PC-3 (cell line): ENCODE results near the gene FIZ1. TPM values are rescaled to one million over a fixed set of nuclear protein-coding genes. Genes with fewer than 3 reads are reported as not detected.

Experiments
- ATAC-seq: fragments of 200-7000 bp; cut with Tn5 transposase; 2 replicates; pipeline ENCODE4 v1.9.1; 2020; ENCODE audit warnings: mild to moderate bottlenecking, moderate library complexity
- BruUV-seq: library from RNA; stranded (reverse); fragments of 400-500 nt; replicated peaks from 2 replicates; lab custom pipeline; 2021; lab: Mats Ljungman, UMichigan
- CTCF ChIA-PET: fragments of 300-600 bp; sonication (Branson Sonifier 250); formaldehyde crosslinking; loops from one replicate; lab custom pipeline; 2022; ENCODE audit warnings: antibody characterized with exemption; lab: Charles Lee
- POLR2A ChIA-PET: fragments of 300-600 bp; sonication (Branson Sonifier 250); formaldehyde crosslinking; loops from one replicate; lab custom pipeline; 2022; ENCODE audit warnings: antibody characterized with exemption; ENCODE audit not compliant: unreplicated experiment; lab: Charles Lee
- DNase-seq: peaks from one replicate; pipeline ENCODE4 v3.0.0-alpha.2; 2015
- H2AFZ ChIP-seq: fragments of 300-600 bp; sonication (generic); 2 replicates; pipeline ENCODE4 v1.6.0; 2016; ENCODE audit warnings: antibody characterized with exemption, low read length
- H3F3A ChIP-seq: fragments of 300-600 bp; sonication (generic); one replicate; pipeline ENCODE4 v1.6.0; 2017; ENCODE audit warnings: antibody characterized with exemption, low read length, control low read depth, mild to moderate bottlenecking; ENCODE audit not compliant: unreplicated experiment
- H3K27ac ChIP-seq: fragments of 300-600 bp; sonication (generic); 2 replicates; pipeline ENCODE4 v1.5.1; 2016; ENCODE audit warnings: mild to moderate bottlenecking, low read length
- H3K27me3 ChIP-seq: fragments of 300-600 bp; sonication (generic); 2 replicates; pipeline ENCODE4 v1.6.1; 2016; ENCODE audit warnings: low read length, mixed read lengths
- H3K36me3 ChIP-seq: fragments of 300-600 bp; sonication (generic); 2 replicates; pipeline ENCODE4 v1.6.1; 2016; ENCODE audit warnings: low read depth, mixed run types, low read length, mixed read lengths
- H3K4me1 ChIP-seq: fragments of 300-600 bp; sonication (generic); 2 replicates; pipeline ENCODE4 v1.5.1; 2016; ENCODE audit warnings: low read length; ENCODE audit not compliant: insufficient read depth
- H3K4me2 ChIP-seq: fragments of 300-600 bp; sonication (generic); 2 replicates; pipeline ENCODE4 v1.6.0; 2016; ENCODE audit warnings: low read length
- H3K4me3 ChIP-seq: fragments of 300-600 bp; sonication (generic); 2 replicates; pipeline ENCODE4 v1.5.1; 2016; ENCODE audit warnings: mild to moderate bottlenecking, low read length, mixed read lengths
- H3K79me2 ChIP-seq: fragments of 300-600 bp; sonication (generic); 2 replicates; pipeline ENCODE4 v1.6.1; 2017; ENCODE audit warnings: low read length, mixed read lengths
- H3K9ac ChIP-seq: fragments of 300-600 bp; sonication (generic); 2 replicates; pipeline ENCODE4 v1.6.0; 2016; ENCODE audit warnings: mild to moderate bottlenecking, low read length
- H3K9me2 ChIP-seq: fragments of 300-600 bp; sonication (generic); replicated peaks from 2 replicates; pipeline ENCODE4 v1.6.1; 2016; ENCODE audit warnings: mixed run types, low read length, mixed read lengths
- H3K9me3 ChIP-seq: fragments of 300-600 bp; sonication (generic); 2 replicates; pipeline ENCODE4 v1.6.1; 2016; ENCODE audit warnings: low read length, mixed read lengths
- H4K20me1 ChIP-seq: fragments of 300-600 bp; sonication (generic); 2 replicates; pipeline ENCODE4 v1.6.1; 2016; ENCODE audit warnings: low read length, mixed read lengths
- CTCF ChIP-seq: fragments of 300-600 bp; sonication (generic); conservative IDR thresholded peaks from 2 replicates; pipeline ENCODE4 v1.5.1; 2017; ENCODE audit warnings: antibody characterized with exemption, low read depth, mild to moderate bottlenecking, low read length
- EZH2 ChIP-seq: fragments of 300-600 bp; sonication (generic); IDR thresholded peaks from one replicate; pipeline ENCODE4 v1.6.1; 2017; ENCODE audit warnings: antibody characterized with exemption, mild to moderate bottlenecking, low read length; ENCODE audit not compliant: unreplicated experiment
- EZH2phosphoT487 ChIP-seq: fragments of 300-600 bp; sonication (generic); IDR thresholded peaks from 2 replicates; pipeline ENCODE4 v1.6.1; 2018; ENCODE audit warnings: mild to moderate bottlenecking, antibody characterized with exemption, low read length, borderline replicate concordance
- intact Hi-C: fragments of 100-400 bp; cut with micrococcal nuclease; formaldehyde crosslinking; loops from 2 replicates; pipeline ENCODE4 v1.9.0; 2023
- total RNA-seq: library from RNA; depleted of rRNA; stranded (reverse); fragments of >200 nt; gene quantifications from 2 replicates; pipeline ENCODE4 v1.2.3, GENCODE V29; 2014

FIZ1 gene
- total RNA-seq, 1 experiment from 2014 or later = 11.7 TPM

- no peaks in the 10 kb centered on the region for H3K36me3 ChIP-seq
- ChIA-PET CTCF (no interaction called here), POLR2A (no interaction called here)
- no peak overlapping the region for H3K27ac ChIP-seq
- no peaks in the 10 kb centered on the region for H4K20me1 ChIP-seq
- no TSS peak for BruUV-seq
- no peak overlapping the region for H3K4me2 ChIP-seq
- no peak overlapping the region for H3K4me3 ChIP-seq
- H3F3A ChIP-seq = peaks cover 3% of the 10 kb centered on the region
- no peak overlapping the region for H2AFZ ChIP-seq
- no peak for ATAC-seq
- DNase-seq = no peak
- no peaks in the 10 kb centered on the region for H3K27me3 ChIP-seq
- H3K4me1 ChIP-seq = peaks cover 43% of the 10 kb centered on the region
- no peaks in the 10 kb centered on the region for H3K9me3 ChIP-seq
- H3K9me2 ChIP-seq = no peaks in the 10 kb centered on the region
- no peak overlapping the region for H3K9ac ChIP-seq
- H3K79me2 ChIP-seq = no peaks in the 10 kb centered on the region
- intact Hi-C loops = no loop called here
- TF ChIP-seq CTCF = no peak
Observed at GRCh38 chr19:55546011-55546410, 53.3 kb downstream of the FIZ1 start.

GRCh38 chr19:55545443-55545842 is 53.9 kb downstream of the FIZ1 start, which contains the start of gene SBK3:
TSS of gene SBK3 (minus strand) at chr19:55545543. CDS start at chr19:55545543, 0 bp downstream.
- H3K4me1 ChIP-seq = peaks cover 43% of the 10 kb centered on the region
- no peaks in the 10 kb centered on the region for H3K79me2 ChIP-seq
- no peak within 1 kb of the TSS for H3K9ac ChIP-seq
- BruUV-seq = no TSS peak
- TF ChIP-seq CTCF (no peak), EZH2phosphoT487 (no peak), EZH2 (no peak)
- CTCF ChIA-PET = no interaction called here
- H3K9me3 ChIP-seq = no peaks in the 10 kb centered on the region
- H3K36me3 ChIP-seq = no peaks in the 10 kb centered on the region
- no peak for ATAC-seq
- POLR2A ChIA-PET = no interaction called here
- H3K27me3 ChIP-seq = no peaks in the 10 kb centered on the region
- H4K20me1 ChIP-seq = no peaks in the 10 kb centered on the region
- no peak within 1 kb of the TSS for H3K27ac ChIP-seq
- H3F3A ChIP-seq = peaks cover 3% of the 10 kb centered on the region
- no peaks in the 10 kb centered on the region for H3K9me2 ChIP-seq
- intact Hi-C loops = no loop called here
- no peak within 1 kb of the TSS for H3K4me3 ChIP-seq
- H3K4me2 ChIP-seq = no peak within 1 kb of the TSS
- DNase-seq = no peak
- no peak within 1 kb of the TSS for H2AFZ ChIP-seq

- Histone ChIP-seq H3K36me3 (no peaks in the 10 kb centered on the region), H4K20me1 (no peaks in the 10 kb centered on the region), H3K4me3 (no peak overlapping the region), H3K27me3 (no peaks in the 10 kb centered on the region), H3K9ac (no peak overlapping the region), H2AFZ (no peak overlapping the region), H3K9me2 (no peaks in the 10 kb centered on the region), H3K4me2 (no peak overlapping the region), H3K79me2 (no peaks in the 10 kb centered on the region), H3K4me1 (peaks cover 39% of the 10 kb centered on the region), H3K27ac (no peak overlapping the region), H3F3A (peaks cover 3% of the 10 kb centered on the region), H3K9me3 (no peaks in the 10 kb centered on the region)
- ChIA-PET CTCF (no interaction called here), POLR2A (no interaction called here)
- no TSS peak for BruUV-seq
- no peak for TF ChIP-seq EZH2phosphoT487
- no peak for TF ChIP-seq CTCF
- no peak for TF ChIP-seq EZH2
- intact Hi-C loops = no loop called here
- peak; percentile 23 for DNase-seq
- no peak for ATAC-seq
Observed at GRCh38 chr19:55544776-55545439, 54.4 kb downstream of the FIZ1 start.
